Left renal pelvis (tissue), 4 donors: ENCODE results near the gene ANKRD18B. TPM values are rescaled to one million over a fixed set of nuclear protein-coding genes. Genes with fewer than 3 reads are reported as not detected.
"Not testable (repeated sequence)": the region's sequence is repeated elsewhere in the genome, so short reads cannot be mapped to it uniquely, and the experiment has no call there.

Source experiments
- DNase-seq, 4 donors: peaks; one replicate each; pipeline ENCODE4 v3.0.0-alpha.2; 2013; ENCODE audit warnings: low read depth in 4 of 4, low spot score in 3 of 4
- polyA plus RNA-seq, 4 donors: library from polyadenylated mRNA; unstranded; fragments of 120-200 nt; gene quantifications; one replicate each; pipeline ENCODE4 v1.2.1, GENCODE V29; 2013; ENCODE audit not compliant: insufficient read length in 4 of 4

The ANKRD18B gene
- polyA plus RNA-seq, 4 donors = 1.0 to 2.4 (median 1.3) TPM; not detected in 1

DNA sequence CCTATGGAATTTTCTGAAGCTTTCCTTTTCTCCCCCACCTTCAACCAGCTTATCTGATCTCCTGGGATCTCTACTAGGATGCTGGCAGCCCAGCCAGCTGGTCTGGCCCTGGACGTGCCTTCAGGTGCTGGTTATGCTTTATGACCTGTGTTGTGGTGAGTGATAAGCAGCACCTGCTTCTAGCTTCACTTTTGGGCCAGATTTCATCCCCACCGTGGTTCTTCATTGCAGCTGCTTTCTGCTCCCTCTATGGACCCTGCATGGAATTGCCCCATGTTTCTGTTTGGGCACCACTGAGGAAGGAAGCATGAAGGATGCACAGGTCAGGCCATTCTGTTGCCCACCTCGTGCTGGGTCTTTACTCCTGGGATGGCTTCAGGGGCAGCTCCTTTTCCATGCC lies 80.2 kb downstream of the ANKRD18B start:
- DNase-seq = not testable (repeated sequence)

DNA sequence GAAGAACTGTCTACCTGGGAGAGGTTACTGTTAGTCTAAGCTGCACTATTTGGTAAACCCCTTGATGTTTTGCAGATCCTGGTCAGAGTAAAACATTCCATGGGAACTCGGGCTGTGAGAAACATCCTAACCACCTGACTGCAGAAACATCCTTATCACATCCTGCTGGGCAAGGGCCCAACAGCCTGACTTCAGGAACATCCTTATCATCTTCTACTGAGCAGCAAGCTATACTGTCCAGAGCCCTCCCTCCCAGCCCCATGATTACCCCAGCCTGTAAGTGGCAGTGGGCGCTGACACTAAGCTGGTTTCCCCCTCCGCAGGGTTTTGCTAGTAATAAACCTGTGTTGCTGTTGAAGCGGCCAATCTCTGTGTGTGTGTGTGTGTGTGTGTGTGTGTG lies 80.9 kb downstream of the ANKRD18B start:
- DNase-seq = not testable (repeated sequence)

- DNase-seq = no peak
Observed at GRCh38 chr9:33611358-33611757, 87.3 kb downstream of the ANKRD18B start.

GRCh38 chr9:33612410-33612809 lies 88.4 kb downstream of the ANKRD18B start:
- not testable (repeated sequence) for DNase-seq

- no peak for DNase-seq
Observed at GRCh38 chr9:33614001-33614687, 90.1 kb downstream of the ANKRD18B start.

DNA sequence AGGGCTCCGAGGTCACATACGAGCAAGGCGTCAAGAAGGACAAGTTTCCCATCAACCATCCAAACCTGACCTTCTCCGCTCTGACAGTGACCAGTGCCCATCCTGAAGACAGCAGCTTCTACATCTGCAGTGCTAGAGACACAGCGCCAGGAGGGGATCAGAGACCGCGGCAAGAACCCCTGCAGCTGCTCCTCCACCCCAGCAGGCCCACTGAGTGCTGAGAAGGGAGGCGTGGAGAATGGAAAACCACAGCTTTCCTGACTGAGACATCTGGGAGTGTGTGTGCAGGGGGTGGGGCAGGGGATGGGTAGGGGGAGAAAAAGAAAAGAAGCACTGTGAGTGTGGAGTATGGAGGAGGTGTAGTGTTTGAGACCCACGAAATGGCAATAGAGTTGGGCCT lies 94.3 kb downstream of the ANKRD18B start:
- DNase-seq = not testable (repeated sequence)

DNA sequence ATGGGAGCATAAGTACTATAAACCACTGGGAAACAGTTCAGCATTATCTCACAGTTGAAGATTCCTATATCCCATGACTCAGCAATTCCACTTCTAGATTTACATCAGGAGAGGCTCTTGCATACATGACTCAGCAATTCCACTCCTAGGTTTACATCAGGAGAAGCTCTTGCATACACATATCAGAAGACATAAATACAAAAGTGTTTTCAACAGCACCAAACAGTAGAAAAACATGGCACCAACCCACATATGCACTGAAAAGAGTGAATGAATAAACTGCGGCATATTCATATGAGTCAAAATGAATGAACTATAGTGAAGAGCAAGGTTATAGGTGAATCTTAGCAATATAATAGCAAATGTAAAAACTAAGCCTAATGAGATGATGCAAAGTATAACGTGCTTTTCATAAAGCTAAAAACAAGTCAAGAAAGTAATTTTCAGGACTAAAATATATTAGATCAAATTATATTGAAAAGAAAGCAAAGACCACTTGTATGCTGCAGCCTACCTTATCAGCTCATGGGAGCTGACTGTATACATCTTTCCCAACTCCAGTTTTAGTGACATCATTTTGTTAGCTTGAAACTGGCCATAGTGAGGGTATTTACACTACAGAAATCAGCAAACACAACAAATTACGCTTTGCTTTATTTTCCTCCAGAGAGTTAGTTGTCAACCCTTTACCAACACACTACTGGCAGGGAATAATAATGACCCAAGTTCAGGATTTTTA lies 95.8 kb downstream of the ANKRD18B start:
- no peak for DNase-seq

- DNase-seq = no peak
Observed at GRCh38 chr9:33620738-33621439, 96.8 kb downstream of the ANKRD18B start.

Other genes with a start within 250 kb of the ANKRD18B start
- 10 to 100 TPM; 28.6 to 36.0 (median 32.7) TPM for gene NFX1, start 233.7 kb upstream of the ANKRD18B start, polyA plus RNA-seq
- gene AQP7, start 121.7 kb upstream of the ANKRD18B start, polyA plus RNA-seq = 10 to 100 TPM in 3 of 4 donors, 1 to 10 TPM in 1; 2.5 to 28.0 (median 18.7) TPM
- gene AQP3, start 76.7 kb upstream of the ANKRD18B start, polyA plus RNA-seq = 100 to 1,000 TPM in 1 of 4 donors, 10 to 100 TPM in 2, 1 to 10 TPM in 1; 4.9 to 111 (median 44.4) TPM
- gene NOL6, start 50.3 kb upstream of the ANKRD18B start, polyA plus RNA-seq = 10 to 100 TPM; 24.1 to 28.6 (median 26.1) TPM